Pons (tissue), 1 donor: ENCODE results near the gene ZBTB20.
"Not testable (repeated sequence)": the region's sequence is repeated elsewhere in the genome, so short reads cannot be mapped to it uniquely, and the experiment has no call there.

Source experiments
- DNase-seq: peaks from one replicate; pipeline ENCODE4 v3.0.0-alpha.2; 2016; ENCODE audit warnings: low spot score

The ZBTB20 gene

GRCh38 chr3:115146418-115147328 lies at the start of gene ZBTB20:
TSS of gene ZBTB20 (minus strand) at chr3:115147288.
- DNase-seq: peak; percentile 54

GRCh38 chr3:115194476-115194875 lies 47.4 kb upstream of the ZBTB20 start:
- no peak for DNase-seq

DNA sequence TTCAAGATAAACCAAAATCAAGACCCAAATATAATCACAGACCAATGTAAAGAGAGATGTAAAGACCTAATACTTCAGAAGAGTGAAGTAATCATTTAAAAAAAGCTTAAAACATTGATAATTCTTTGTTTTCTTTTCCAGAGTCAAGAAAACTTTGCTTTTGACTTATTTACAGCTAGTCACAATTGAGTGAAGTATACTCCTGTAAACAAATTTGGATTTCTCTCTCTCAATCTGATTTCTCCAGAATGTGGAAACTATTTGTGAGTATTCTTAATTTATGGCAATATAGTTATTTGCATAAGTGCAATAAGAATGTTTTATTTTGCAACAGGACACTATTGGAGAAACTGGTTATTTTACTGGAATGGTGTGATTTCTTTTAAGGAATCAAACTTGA lies 43.7 kb upstream of the ZBTB20 start:
- DNase-seq: no peak

DNA sequence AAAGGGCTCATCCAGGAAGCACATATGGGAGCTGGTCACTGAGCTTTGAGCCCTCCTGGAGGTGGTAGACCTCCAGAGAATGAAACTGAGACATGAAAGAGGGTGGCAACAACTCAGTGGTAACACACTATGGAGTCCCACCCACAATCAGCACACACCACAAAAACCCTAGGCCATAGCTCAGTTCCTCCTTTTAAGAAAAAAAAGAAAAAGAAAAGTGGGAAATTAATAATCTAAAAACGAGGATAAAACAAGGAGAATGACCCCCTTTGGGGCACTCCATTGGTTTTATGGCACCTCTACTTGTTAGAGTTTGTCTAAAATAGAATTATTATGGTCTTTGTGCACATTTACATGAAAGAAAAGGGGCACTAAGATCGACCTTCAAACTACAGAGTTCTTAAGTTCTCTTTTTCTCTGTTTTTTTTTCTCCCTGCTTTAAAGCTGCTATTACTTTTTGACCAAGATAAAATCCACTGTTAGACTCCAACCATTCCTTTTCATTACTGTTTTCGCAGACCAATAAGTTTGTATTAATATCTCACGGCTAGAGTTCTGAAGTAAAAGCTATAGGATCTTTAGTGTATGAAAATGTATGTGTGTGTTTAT lies 40.2 kb upstream of the ZBTB20 start:
- DNase-seq: no peak

GRCh38 chr3:115186351-115187148 lies 39.5 kb upstream of the ZBTB20 start:
- DNase-seq: no peak

- not testable (repeated sequence) for DNase-seq
These were observed 37.9 kb upstream of the ZBTB20 start for GRCh38 chr3:115184859-115185572.

GRCh38 chr3:115178930-115179329 lies 31.8 kb upstream of the ZBTB20 start:
- DNase-seq: not testable (repeated sequence)

GRCh38 chr3:115169808-115170207 lies 22.7 kb upstream of the ZBTB20 start:
- peak; percentile 4 for DNase-seq

- no peak for DNase-seq
These were observed 18.6 kb upstream of the ZBTB20 start for GRCh38 chr3:115165701-115166100.

DNA sequence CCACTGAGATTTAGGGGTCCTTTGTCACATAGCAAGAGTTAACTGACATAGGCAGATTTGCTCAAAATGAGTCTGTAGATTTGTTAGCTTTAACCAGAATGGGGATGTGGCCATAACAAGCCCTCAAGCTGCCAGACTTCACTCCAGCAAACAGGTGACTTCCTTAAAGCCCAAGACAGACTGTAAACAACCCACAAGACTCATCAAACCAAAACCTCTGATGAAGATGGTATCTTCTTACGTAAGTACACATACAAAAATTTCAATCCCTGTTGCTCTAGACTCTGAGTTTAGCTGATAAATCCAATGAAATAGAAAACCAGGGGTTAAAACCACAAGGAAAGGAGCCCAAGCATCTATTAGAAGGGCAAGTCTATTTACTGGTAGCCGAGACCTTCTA lies 18.2 kb upstream of the ZBTB20 start:
- DNase-seq: no peak

DNA sequence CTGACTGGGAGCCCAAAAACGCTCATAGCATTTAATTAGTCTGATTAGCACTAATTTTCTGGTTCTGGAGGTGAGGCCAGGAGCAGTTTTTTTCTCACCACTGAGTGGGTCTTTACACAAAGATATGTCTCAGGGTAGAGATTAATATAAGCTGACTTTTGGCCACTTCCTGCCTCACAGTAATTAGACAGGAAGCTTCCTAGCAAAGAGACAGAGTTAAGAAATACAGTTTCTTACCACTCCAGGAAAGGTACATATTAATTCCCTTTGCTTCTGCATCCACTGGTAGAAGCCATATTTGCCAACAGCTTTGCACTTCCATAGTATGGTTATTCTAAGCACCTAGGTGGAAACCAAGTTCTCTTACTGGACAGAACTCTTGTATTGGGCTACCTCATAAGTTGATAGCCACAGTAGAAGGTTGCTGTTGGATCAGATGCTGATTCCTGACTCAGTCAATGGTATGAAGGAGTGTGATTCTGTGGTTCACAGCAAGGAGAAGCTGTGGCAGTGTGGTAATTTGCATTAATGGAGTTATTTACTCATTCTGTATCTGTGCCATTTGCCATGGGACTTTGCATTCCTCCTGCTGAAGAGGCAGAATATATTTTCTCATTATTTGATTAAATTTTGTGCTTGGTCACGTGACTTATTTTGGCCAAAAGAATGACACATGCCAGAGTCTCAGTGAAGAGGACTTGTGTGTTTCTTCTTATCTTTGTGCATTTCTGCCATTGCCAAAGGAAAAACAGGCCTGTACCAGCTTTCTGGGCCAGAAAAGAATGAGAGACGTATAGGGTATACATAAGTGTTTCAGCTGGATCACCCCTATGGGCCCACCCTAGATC lies 17.5 kb upstream of the ZBTB20 start:
- no peak for DNase-seq

DNA sequence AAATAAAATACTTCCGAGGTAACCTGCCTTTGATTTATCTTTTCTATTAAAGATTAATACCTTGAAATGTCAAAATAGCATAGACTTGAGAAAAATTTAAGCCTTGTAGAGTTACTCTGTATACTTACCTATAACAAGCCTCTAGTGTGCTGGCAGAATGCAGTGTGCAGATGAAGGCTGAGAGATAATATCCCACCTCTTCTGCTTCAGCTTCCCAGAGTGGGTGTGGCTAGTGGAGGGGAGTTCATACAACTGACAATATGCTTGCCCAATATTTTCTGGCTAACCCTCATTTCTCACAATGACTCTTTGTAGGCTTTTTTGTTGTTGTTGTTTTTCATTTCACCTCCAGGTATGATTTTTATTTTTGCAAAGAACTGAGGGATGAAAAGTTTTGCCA lies 15.7 kb upstream of the ZBTB20 start:
- DNase-seq: no peak

DNA sequence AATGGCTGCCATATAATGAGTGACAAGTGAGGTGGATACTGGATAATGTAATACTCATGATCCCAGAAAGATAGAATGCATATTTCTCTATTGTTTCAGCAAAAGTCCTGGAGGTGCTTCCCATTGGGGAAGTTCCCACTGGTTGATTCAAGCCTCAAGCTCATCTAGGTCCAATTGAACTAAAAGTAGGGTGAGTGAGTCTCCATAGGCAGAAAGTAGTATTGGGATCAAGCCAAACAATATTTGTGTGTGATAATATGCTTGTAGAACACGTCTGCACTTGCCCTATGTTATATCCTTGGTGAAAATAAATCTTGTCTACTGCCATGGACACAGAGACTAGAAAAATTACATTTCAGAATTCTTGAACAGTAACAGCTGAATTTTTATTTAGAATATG lies 14.8 kb upstream of the ZBTB20 start:
- no peak for DNase-seq

DNA sequence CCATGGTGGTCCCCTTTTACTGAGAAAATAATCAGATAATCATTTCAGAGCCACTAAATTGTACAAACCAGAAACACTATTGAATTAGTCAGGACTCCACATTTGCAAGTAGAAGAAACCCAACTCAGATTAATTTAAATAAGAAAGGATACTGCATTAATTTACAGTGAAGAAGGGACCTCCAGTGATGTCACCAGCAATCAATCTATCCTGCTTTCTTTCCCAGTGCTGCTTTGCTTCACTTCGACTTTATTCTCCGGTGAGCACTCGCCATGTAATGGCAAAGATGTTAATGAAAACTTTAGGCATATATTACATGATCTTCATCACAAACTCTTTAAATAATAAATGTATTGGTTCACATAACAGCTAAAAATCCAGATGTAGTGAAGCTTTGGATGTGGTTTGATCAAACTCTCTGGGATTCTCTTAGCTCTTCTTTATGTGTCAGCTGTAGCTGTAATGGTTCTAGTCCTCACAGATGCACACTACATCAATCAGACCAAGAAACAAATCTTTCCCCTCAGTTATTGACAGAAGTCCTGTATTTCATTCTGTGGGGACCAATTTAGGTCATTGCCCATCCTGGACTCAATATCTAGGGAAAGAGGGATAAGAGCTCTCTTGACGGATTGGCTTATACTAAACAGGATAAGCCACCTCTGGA lies 14.2 kb upstream of the ZBTB20 start:
- no peak for DNase-seq

DNA sequence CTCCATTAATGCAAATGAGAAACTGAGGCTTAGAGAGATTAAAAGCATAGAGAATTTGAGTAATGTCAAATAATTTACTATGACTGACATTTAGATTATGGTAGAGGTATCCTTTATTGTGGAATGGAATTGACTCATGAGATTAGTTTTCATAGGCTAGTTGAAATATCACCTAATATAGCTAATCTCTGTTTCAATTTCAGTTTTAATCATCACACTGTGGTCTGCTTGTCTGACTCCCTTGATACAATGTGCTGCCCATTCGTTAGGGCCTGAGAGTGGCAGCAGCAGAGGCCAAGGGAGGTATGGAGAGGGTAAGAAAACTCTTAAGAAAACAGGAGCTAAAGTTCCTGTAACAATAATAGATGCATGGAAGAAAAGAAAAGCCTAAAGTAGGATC lies 13.2 kb upstream of the ZBTB20 start:
- no peak for DNase-seq

- DNase-seq: no peak
These were observed 9.1 kb upstream of the ZBTB20 start for GRCh38 chr3:115156046-115156654.

DNA sequence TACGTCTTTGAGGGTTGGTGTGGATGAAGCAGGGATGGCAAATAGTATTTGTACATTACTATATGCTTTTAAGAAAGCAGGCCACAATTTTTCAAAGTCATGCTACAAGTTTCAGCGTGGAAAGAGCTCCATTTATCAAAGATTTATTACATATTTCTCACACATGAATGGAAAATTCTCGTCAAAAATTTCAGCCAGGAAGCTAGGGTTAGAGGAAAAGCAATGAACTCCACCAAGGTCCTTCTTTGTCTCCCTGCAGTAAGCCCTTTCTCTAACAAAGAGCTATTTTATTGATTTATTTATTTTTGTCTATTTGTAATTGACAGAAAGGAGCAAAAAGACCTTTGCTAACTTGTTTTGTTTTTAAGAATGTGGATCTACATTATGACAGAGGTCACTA lies 7.5 kb upstream of the ZBTB20 start:
- no peak for DNase-seq

DNA sequence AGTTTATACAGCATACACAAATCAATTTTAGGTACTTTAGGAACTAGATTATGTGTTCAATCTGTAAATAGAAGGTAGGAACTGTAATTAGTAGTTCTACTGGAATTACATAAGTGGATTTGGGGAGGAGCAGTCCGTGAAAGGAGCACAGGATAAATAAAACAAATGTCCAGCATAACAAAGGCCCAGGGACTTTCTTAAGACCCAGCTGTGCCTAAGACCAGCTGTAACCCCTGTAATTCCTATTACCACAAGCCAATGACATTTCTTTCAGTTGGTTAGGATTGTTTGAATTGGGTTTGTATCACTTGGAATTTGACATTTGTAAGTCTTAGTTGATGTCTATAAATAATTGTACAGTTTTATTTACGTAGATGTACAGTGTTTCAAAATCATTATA lies 4.8 kb upstream of the ZBTB20 start:
- no peak for DNase-seq

- DNase-seq: peak; percentile 59
These were observed 1.2 kb upstream of the ZBTB20 start for GRCh38 chr3:115148142-115148790.
